ENCODE measurements around the gene IFT20.

The IFT20 gene, protein sequence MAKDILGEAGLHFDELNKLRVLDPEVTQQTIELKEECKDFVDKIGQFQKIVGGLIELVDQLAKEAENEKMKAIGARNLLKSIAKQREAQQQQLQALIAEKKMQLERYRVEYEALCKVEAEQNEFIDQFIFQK

DNA sequence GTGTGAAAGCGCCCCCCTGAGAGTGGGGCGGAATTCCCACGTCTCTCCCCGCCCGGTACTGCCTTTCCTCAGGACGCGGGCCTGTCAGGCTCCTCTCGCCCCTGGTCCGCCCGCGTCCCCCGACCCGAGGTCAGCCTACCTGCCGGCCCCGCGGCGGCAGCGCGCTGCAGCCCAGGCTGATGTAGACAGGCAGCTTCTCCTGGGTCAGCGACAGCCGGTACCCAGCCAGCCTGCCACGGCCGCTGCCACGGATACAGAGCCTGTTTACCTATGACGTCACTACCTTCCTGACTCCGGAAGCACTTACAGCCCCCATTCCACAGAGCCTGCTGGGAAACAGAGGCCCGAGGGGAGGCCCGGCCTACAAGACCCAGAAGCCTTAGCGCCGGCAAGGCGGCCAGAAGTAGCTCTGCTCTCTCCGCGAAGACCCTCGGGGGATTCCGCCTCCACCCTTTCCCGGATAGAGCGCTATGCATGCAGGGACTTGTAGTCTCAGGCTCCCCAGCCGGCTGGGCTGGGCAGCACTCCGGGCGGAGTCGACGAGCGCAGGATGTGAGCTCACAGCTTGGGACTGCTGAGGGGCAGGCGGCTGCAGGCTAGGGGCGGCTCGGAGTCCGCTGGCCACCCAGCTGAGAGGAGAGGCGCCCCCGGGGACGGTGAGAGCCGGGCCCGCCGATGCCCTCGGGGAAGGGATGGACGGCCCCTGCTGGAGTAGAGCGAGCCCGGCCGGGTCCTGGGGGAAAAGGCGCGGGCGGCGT, at the start of gene IFT20, which contains the start of gene TNFAIP1:
IFT20 (minus strand) TSS at position 272 of the 758 bp plus-strand sequence. CDS start 3,487 bp downstream, outside the sequence.
TNFAIP1 (plus strand) TSS at position 561 of the 758 bp plus-strand sequence. CDS start 3,761 bp downstream, outside the sequence.
- peak within 1 kb of the TSS; percentile 87 for H3K27ac ChIP-seq (ENCODE audit: low read depth, low read length)
- peaks cover 32% of the 10 kb centered on the region for H3K4me1 ChIP-seq (ENCODE audit: control insufficient read depth, insufficient read depth, low read length, unreplicated experiment)
- H2AFZ ChIP-seq (ENCODE audit: low read length, unreplicated experiment) = peak within 1 kb of the TSS; percentile 92
- H3K27me3 ChIP-seq (ENCODE audit: insufficient read depth, low read length) = no peaks in the 10 kb centered on the region
- H3K36me3 ChIP-seq (ENCODE audit: insufficient read depth, low read length) = peaks cover 2% of the 10 kb centered on the region; the same call in 1 of the 2 replicates
- H3K79me2 ChIP-seq (ENCODE audit: control insufficient read depth, insufficient read depth, low read length, unreplicated experiment) = peaks cover 66% of the 10 kb centered on the region
- peak within 1 kb of the TSS; percentile 99 for H3K4me3 ChIP-seq (ENCODE audit: low read depth, low read length)

DNA sequence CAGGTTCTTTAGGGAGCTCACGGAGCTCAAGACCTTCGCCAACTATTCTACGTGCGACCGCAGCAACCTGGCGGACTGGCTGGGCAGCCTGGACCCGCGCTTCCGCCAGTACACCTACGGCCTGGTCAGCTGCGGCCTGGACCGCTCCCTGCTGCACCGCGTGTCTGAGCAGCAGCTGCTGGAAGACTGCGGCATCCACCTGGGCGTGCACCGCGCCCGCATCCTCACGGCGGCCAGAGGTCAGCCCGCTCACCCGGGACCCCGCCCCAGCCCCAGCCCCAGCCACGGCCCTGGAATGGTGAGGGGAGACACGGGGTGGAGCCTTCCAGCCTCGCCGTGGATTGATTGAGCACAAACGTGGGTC, 49.7 kb upstream of the IFT20 start:
- Histone ChIP-seq H3K4me1 (ENCODE audit: control insufficient read depth, insufficient read depth, low read length, unreplicated experiment) (no peaks in the 10 kb centered on the region), H3K27ac (ENCODE audit: low read depth, low read length) (no peak overlapping the region), H3K4me3 (ENCODE audit: low read depth, low read length) (no peak overlapping the region), H2AFZ (ENCODE audit: low read length, unreplicated experiment) (no peak overlapping the region), H3K36me3 (ENCODE audit: insufficient read depth, low read length) (no peaks in the 10 kb centered on the region), H3K27me3 (ENCODE audit: insufficient read depth, low read length) (no peaks in the 10 kb centered on the region), H3K79me2 (ENCODE audit: control insufficient read depth, insufficient read depth, low read length, unreplicated experiment) (no peaks in the 10 kb centered on the region)

DNA sequence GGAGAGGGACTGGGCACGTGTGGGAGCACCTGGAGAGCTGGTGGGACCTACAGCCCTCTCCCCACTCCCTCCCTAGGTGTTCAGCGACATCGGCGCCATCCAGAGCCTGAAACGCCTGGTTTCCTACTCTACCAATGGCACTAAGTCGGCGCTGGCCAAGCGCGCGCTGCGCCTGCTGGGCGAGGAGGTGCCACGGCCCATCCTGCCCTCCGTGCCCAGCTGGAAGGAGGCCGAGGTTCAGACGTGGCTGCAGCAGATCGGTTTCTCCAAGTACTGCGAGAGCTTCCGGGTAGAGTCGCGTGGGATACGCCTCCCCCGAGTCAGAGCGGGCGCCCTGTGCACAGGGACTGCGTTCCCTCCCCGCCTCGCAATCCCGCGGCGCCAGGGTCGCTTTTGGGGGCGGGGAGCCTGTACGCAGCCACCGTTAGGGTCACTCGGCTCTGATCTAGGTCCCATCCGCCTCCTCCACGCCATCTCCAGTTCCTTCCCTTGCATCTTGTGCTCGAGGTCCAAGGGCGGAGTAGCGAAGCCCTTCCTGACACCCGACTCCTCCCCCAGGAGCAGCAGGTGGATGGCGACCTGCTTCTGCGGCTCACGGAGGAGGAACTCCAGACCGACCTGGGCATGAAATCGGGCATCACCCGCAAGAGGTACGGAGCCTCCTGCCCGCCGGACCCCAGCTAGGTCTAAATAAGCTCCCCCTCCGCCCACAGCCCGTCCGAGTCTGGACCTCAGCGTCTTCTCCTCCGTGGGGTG, 49.2 kb upstream of the IFT20 start:
- H3K79me2 ChIP-seq (ENCODE audit: control insufficient read depth, insufficient read depth, low read length, unreplicated experiment) = no peaks in the 10 kb centered on the region
- H3K4me3 ChIP-seq (ENCODE audit: low read depth, low read length) = no peak overlapping the region
- H2AFZ ChIP-seq (ENCODE audit: low read length, unreplicated experiment) = no peak overlapping the region
- H3K36me3 ChIP-seq (ENCODE audit: insufficient read depth, low read length) = no peaks in the 10 kb centered on the region
- no peaks in the 10 kb centered on the region for H3K4me1 ChIP-seq (ENCODE audit: control insufficient read depth, insufficient read depth, low read length, unreplicated experiment)
- no peaks in the 10 kb centered on the region for H3K27me3 ChIP-seq (ENCODE audit: insufficient read depth, low read length)
- no peak overlapping the region for H3K27ac ChIP-seq (ENCODE audit: low read depth, low read length)

DNA sequence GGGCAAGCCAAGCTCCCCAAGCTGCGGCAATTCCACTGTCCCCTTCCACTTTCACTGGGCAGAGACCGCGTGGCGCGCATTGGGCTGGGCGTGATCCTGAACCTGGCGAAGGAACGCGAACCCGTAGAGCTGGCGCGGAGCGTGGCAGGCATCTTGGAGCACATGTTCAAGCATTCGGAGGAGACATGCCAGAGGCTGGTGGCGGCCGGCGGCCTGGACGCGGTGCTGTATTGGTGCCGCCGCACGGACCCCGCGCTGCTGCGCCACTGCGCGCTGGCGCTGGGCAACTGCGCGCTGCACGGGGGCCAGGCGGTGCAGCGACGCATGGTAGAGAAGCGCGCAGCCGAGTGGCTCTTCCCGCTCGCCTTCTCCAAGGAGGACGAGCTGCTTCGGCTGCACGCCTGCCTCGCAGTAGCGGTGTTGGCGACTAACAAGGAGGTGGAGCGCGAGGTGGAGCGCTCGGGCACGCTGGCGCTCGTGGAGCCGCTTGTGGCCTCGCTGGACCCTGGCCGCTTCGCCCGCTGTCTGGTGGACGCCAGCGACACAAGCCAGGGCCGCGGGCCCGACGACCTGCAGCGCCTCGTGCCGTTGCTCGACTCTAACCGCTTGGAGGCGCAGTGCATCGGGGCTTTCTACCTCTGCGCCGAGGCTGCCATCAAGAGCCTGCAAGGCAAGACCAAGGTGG, 46.0 kb upstream of the IFT20 start:
- no peaks in the 10 kb centered on the region for H3K4me1 ChIP-seq (ENCODE audit: control insufficient read depth, insufficient read depth, low read length, unreplicated experiment)
- H3K27ac ChIP-seq (ENCODE audit: low read depth, low read length) = no peak overlapping the region
- H2AFZ ChIP-seq (ENCODE audit: low read length, unreplicated experiment) = no peak overlapping the region
- no peak overlapping the region for H3K4me3 ChIP-seq (ENCODE audit: low read depth, low read length)
- H3K27me3 ChIP-seq (ENCODE audit: insufficient read depth, low read length) = no peaks in the 10 kb centered on the region
- no peaks in the 10 kb centered on the region for H3K79me2 ChIP-seq (ENCODE audit: control insufficient read depth, insufficient read depth, low read length, unreplicated experiment)
- H3K36me3 ChIP-seq (ENCODE audit: insufficient read depth, low read length) = no peaks in the 10 kb centered on the region

DNA sequence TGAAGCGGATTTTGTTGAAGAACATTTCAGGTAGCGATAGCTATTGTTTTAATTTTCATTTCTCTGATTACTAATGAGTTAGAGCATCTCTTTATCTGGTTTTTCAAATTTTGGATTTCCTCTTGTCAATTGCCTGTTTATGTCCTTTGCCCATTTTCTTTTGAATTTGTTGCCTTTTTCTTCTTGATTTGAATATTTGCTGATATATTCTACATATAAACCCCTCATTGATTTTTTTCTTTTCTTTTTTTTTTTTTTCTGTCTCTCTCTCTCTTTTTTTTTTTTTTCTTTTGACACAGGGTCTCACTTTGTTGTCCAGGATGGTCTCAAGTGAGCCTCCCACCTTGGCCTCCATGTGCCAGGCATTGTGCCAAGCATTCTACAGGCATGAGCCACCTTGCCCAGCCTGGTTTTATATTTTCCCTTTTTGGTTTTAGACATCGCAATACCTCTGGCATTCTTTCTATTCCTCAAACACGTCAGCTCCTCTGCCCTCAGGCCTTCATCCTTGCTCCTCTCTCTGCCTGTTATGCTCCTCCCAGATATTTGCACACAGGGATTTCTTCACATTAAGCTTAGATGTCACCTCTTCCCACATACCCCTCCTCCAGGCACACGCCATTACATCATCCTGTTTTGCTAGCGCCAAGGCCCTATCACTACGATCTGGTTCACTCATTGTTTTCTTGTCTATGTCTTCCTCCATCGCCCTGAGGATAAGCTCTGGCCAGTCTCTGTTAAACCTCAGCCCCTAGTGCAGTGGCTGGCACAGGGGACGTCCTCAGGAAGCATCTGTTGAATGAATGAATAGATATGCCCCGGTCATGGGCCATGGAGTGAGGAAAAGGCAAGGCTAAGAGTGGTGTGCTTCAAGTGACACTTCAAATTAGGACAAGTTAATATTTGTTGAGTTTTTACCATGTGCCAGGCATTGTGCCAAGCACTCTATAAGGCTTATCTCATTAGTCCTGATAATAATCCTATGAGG, 44.8 kb upstream of the IFT20 start:
- no peaks in the 10 kb centered on the region for H3K36me3 ChIP-seq (ENCODE audit: insufficient read depth, low read length)
- no peak overlapping the region for H2AFZ ChIP-seq (ENCODE audit: low read length, unreplicated experiment)
- no peaks in the 10 kb centered on the region for H3K27me3 ChIP-seq (ENCODE audit: insufficient read depth, low read length)
- H3K4me1 ChIP-seq (ENCODE audit: control insufficient read depth, insufficient read depth, low read length, unreplicated experiment) = no peaks in the 10 kb centered on the region
- no peaks in the 10 kb centered on the region for H3K79me2 ChIP-seq (ENCODE audit: control insufficient read depth, insufficient read depth, low read length, unreplicated experiment)
- H3K4me3 ChIP-seq (ENCODE audit: low read depth, low read length) = no peak overlapping the region
- no peak overlapping the region for H3K27ac ChIP-seq (ENCODE audit: low read depth, low read length)

- Histone ChIP-seq H3K4me1 (ENCODE audit: control insufficient read depth, insufficient read depth, low read length, unreplicated experiment) (peaks cover 26% of the 10 kb centered on the region), H3K36me3 (ENCODE audit: insufficient read depth, low read length) (no peaks in the 10 kb centered on the region), H3K27ac (ENCODE audit: low read depth, low read length) (no peak overlapping the region), H3K27me3 (ENCODE audit: insufficient read depth, low read length) (no peaks in the 10 kb centered on the region), H3K79me2 (ENCODE audit: control insufficient read depth, insufficient read depth, low read length, unreplicated experiment) (no peaks in the 10 kb centered on the region), H2AFZ (ENCODE audit: low read length, unreplicated experiment) (no peak overlapping the region), H3K4me3 (ENCODE audit: low read depth, low read length) (peak overlapping the region; percentile 88)
These were observed 37.6 kb upstream of the IFT20 start for GRCh38 chr17:28372945-28373274.

DNA sequence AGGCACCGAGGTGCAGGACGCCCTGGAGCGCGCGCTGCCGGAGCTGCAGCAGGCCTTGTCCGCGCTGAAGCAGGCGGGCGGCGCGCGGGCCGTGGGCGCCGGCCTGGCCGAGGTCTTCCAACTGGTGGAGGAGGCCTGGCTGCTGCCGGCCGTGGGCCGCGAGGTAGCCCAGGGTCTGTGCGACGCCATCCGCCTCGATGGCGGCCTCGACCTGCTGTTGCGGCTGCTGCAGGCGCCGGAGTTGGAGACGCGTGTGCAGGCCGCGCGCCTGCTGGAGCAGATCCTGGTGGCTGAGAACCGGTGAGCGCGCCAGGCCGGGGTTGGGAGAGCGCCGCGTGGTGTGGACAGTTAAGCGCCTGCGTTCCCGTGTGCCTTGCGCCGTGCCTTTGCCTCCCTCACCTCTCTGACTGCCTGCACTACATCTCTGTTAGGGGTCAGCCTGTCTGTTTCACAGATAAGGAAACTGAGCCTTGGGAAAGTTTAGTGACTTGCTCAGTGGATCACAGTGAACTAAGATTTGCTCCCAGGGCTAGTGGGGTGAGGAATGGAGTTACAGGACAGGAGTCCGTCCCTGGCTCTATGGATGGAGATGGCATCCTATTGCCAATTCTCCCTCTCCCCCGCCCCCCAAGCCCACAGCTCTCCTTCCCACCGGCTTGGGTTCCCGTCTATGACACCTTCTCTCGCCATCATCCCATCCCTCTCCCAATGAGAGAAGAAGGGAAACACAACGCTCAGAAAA, 37.1 kb upstream of the IFT20 start:
- peak overlapping the region; percentile 27; the same call in 1 of the 2 replicates for H3K27ac ChIP-seq (ENCODE audit: low read depth, low read length)
- H3K4me3 ChIP-seq (ENCODE audit: low read depth, low read length) = peak overlapping the region; percentile 88
- H3K4me1 ChIP-seq (ENCODE audit: control insufficient read depth, insufficient read depth, low read length, unreplicated experiment) = peaks cover 26% of the 10 kb centered on the region
- H2AFZ ChIP-seq (ENCODE audit: low read length, unreplicated experiment) = peak overlapping the region; percentile 83
- no peaks in the 10 kb centered on the region for H3K36me3 ChIP-seq (ENCODE audit: insufficient read depth, low read length)
- H3K27me3 ChIP-seq (ENCODE audit: insufficient read depth, low read length) = no peaks in the 10 kb centered on the region
- no peaks in the 10 kb centered on the region for H3K79me2 ChIP-seq (ENCODE audit: control insufficient read depth, insufficient read depth, low read length, unreplicated experiment)

- peak within 1 kb of the TSS; percentile 83 for H2AFZ ChIP-seq (ENCODE audit: low read length, unreplicated experiment)
- H3K4me3 ChIP-seq (ENCODE audit: low read depth, low read length) = peak within 1 kb of the TSS; percentile 88
- H3K27ac ChIP-seq (ENCODE audit: low read depth, low read length) = peak within 1 kb of the TSS; percentile 58
These were observed 36.3 kb upstream of the IFT20 start, which contains the start of gene SARM1 for GRCh38 chr17:28371245-28372202. SARM1 (plus strand) TSS chr17:28371694; CDS start chr17:28372033, 339 bp downstream.

More at GRCh38 chr17:28371245-28372202, 36.3 kb upstream of the IFT20 start, which contains the start of gene SARM1:
- H3K79me2 ChIP-seq (ENCODE audit: control insufficient read depth, insufficient read depth, low read length, unreplicated experiment) = no peaks in the 10 kb centered on the region
- H3K27me3 ChIP-seq (ENCODE audit: insufficient read depth, low read length) = no peaks in the 10 kb centered on the region
- peaks cover 26% of the 10 kb centered on the region for H3K4me1 ChIP-seq (ENCODE audit: control insufficient read depth, insufficient read depth, low read length, unreplicated experiment)
- H3K36me3 ChIP-seq (ENCODE audit: insufficient read depth, low read length) = no peaks in the 10 kb centered on the region
